Measurements from ENCODE around the gene HACE1.

HACE1 gene

GRCh38 chr6:104688283-104688969 is 171.3 kb downstream of the HACE1 start:
- no peak for DNase-seq (ENCODE audit: low spot score)

GRCh38 chr6:104686550-104687175 is 173.1 kb downstream of the HACE1 start:
- DNase-seq (ENCODE audit: low spot score) = no peak

- DNase-seq (ENCODE audit: low spot score) = no peak
Measured at GRCh38 chr6:104685871-104686549, 173.7 kb downstream of the HACE1 start.

- DNase-seq (ENCODE audit: low spot score) = no peak
Measured at GRCh38 chr6:104684911-104685415, 174.8 kb downstream of the HACE1 start.

GRCh38 chr6:104683809-104684208 is 175.9 kb downstream of the HACE1 start:
- no peak for DNase-seq (ENCODE audit: low spot score)

- peak; percentile 48 for DNase-seq (ENCODE audit: low spot score)
Measured at GRCh38 chr6:104682722-104683643, 176.7 kb downstream of the HACE1 start.

- DNase-seq (ENCODE audit: low spot score) = no peak
Measured at GRCh38 chr6:104680539-104680938, 179.2 kb downstream of the HACE1 start.

- no peak for DNase-seq (ENCODE audit: low spot score)
Measured at GRCh38 chr6:104679971-104680370, 179.7 kb downstream of the HACE1 start.

Data from LoVo (cell line).